Endothelial cell (in vitro differentiated cells): ENCODE results near the gene IGSF6. TPM values are rescaled to one million over a fixed set of nuclear protein-coding genes. Genes with fewer than 3 reads are reported as not detected.
"Not testable (repeated sequence)": the region's sequence is repeated elsewhere in the genome, so short reads cannot be mapped to it uniquely, and the experiment has no call there.

Experiments used
- DNase-seq: peaks from one replicate; pipeline ENCODE4 v3.0.0; 2021; ENCODE audit warnings: low spot score
- H3K27ac Mint-ChIP-seq: one replicate; pipeline ENCODE4 v1.8.0; 2021; ENCODE audit warnings: mixed read lengths, inconsistent platforms; ENCODE audit not compliant: unreplicated experiment
- H3K27me3 Mint-ChIP-seq: one replicate; pipeline ENCODE4 v1.8.0; 2021; ENCODE audit warnings: mild to moderate bottlenecking, moderate library complexity, mixed read lengths, inconsistent platforms; ENCODE audit not compliant: unreplicated experiment
- H3K36me3 Mint-ChIP-seq: one replicate; pipeline ENCODE4 v1.8.0; 2021; ENCODE audit warnings: mild to moderate bottlenecking, low read depth, mixed read lengths, inconsistent platforms; ENCODE audit not compliant: unreplicated experiment
- H3K4me1 Mint-ChIP-seq: one replicate; pipeline ENCODE4 v1.8.0; 2021; ENCODE audit warnings: mild to moderate bottlenecking, mixed read lengths, inconsistent platforms; ENCODE audit not compliant: unreplicated experiment
- H3K4me3 Mint-ChIP-seq: one replicate; pipeline ENCODE4 v1.8.0; 2021; ENCODE audit warnings: mild to moderate bottlenecking, mixed read lengths, inconsistent platforms; ENCODE audit not compliant: unreplicated experiment
- H3K9me3 Mint-ChIP-seq: one replicate; pipeline ENCODE4 v1.8.0; 2021; ENCODE audit warnings: mixed read lengths, inconsistent platforms; ENCODE audit not compliant: unreplicated experiment
- total RNA-seq: library from RNA; stranded (reverse); fragmentation: NEBNext Ultra II Directional; extraction: Animal tissue kit (Norgen Biotek cat#: 25700); gene quantifications from one replicate; pipeline ENCODE4 v1.2.1, GENCODE V29; 2021; ENCODE audit not compliant: unreplicated experiment
- TF ChIP-seq, protein P1 (sequence below): fragments of 200-600 bp; sonication (generic); IDR thresholded peaks from one replicate; pipeline ENCODE4 v1.5.0; 2021; ENCODE audit warnings: antibody characterized with exemption; ENCODE audit not compliant: unreplicated experiment

The IGSF6 gene
- total RNA-seq, 1 donor from 2014 or later: not detected

DNA sequence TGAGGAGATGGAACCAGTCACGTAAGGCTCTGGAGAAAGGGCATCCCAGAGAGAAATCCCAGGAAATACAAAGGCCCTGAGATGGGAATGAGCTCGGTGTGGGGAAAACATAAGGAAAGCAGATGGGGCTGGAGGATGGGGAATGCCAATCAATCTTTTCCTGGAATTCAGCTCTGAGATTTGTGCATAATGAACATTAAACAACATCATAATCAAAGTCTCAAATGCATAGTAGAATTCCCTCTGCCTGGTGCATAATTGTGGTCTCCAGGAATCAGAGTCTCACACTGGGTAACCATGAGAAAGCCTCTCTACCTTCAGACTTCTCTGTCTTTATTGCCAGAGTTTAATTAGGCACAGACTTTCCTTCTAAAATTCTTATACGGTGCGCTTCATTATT, 42.2 kb upstream of the IGSF6 start:
- Mint-ChIP-seq H3K9me3 (no peaks in the 10 kb centered on the region), H3K36me3 (no peaks in the 10 kb centered on the region), H3K4me3 (no peak overlapping the region), H3K27ac (no peak overlapping the region), H3K27me3 (no peaks in the 10 kb centered on the region), H3K4me1 (no peaks in the 10 kb centered on the region)
- TF ChIP-seq, protein P1, sequence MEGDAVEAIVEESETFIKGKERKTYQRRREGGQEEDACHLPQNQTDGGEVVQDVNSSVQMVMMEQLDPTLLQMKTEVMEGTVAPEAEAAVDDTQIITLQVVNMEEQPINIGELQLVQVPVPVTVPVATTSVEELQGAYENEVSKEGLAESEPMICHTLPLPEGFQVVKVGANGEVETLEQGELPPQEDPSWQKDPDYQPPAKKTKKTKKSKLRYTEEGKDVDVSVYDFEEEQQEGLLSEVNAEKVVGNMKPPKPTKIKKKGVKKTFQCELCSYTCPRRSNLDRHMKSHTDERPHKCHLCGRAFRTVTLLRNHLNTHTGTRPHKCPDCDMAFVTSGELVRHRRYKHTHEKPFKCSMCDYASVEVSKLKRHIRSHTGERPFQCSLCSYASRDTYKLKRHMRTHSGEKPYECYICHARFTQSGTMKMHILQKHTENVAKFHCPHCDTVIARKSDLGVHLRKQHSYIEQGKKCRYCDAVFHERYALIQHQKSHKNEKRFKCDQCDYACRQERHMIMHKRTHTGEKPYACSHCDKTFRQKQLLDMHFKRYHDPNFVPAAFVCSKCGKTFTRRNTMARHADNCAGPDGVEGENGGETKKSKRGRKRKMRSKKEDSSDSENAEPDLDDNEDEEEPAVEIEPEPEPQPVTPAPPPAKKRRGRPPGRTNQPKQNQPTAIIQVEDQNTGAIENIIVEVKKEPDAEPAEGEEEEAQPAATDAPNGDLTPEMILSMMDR: no peak
- DNase-seq: no peak

GRCh38 chr16:21690967-21691366, 38.6 kb upstream of the IGSF6 start:
- not testable (repeated sequence) for H3K9me3 Mint-ChIP-seq, H3K27ac Mint-ChIP-seq, H3K4me1 Mint-ChIP-seq, H3K36me3 Mint-ChIP-seq, H3K4me3 Mint-ChIP-seq, DNase-seq, H3K27me3 Mint-ChIP-seq

DNA sequence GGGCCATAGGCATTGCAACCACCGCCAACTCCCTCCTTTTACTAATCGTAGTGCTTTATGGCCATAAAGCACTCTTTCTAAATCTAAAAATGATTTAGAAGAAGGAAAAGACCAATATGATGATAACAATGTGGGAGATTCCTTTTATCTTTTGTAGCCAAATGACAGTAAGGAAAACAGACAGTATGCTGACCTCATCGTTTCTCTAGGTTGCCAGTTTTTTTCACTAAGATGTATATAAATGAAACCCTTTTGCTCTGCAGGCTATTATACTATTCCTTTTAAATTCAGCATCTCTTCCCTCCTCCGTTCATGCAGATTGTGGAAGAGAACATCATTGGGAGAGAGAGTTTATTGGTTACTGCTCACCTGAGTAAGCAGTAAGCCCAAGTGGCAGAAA, 36.7 kb upstream of the IGSF6 start:
- Mint-ChIP-seq H3K4me3 (no peak overlapping the region), H3K27ac (no peak overlapping the region), H3K36me3 (no peaks in the 10 kb centered on the region), H3K27me3 (peaks cover 2% of the 10 kb centered on the region), H3K9me3 (no peaks in the 10 kb centered on the region), H3K4me1 (no peaks in the 10 kb centered on the region)
- no peak for DNase-seq
- TF ChIP-seq, protein P1: no peak

GRCh38 chr16:21685034-21685455, 32.6 kb upstream of the IGSF6 start:
- Mint-ChIP-seq H3K36me3 (no peaks in the 10 kb centered on the region), H3K4me1 (no peaks in the 10 kb centered on the region), H3K27me3 (peaks cover 5% of the 10 kb centered on the region), H3K4me3 (no peak overlapping the region), H3K27ac (no peak overlapping the region), H3K9me3 (no peaks in the 10 kb centered on the region)
- TF ChIP-seq, protein P1: no peak
- DNase-seq: peak; percentile 24

GRCh38 chr16:21684199-21684598, 31.8 kb upstream of the IGSF6 start:
- H3K27me3 Mint-ChIP-seq: peaks cover 5% of the 10 kb centered on the region
- H3K36me3 Mint-ChIP-seq: no peaks in the 10 kb centered on the region
- H3K4me3 Mint-ChIP-seq: no peak overlapping the region
- no peaks in the 10 kb centered on the region for H3K9me3 Mint-ChIP-seq
- no peak overlapping the region for H3K27ac Mint-ChIP-seq
- TF ChIP-seq, protein P1: peak; percentile 76
- no peaks in the 10 kb centered on the region for H3K4me1 Mint-ChIP-seq
- peak; percentile 9 for DNase-seq

GRCh38 chr16:21683184-21683583, 30.8 kb upstream of the IGSF6 start:
- Mint-ChIP-seq H3K27ac (no peak overlapping the region), H3K36me3 (no peaks in the 10 kb centered on the region), H3K4me3 (no peak overlapping the region), H3K9me3 (no peaks in the 10 kb centered on the region), H3K27me3 (peaks cover 3% of the 10 kb centered on the region), H3K4me1 (no peaks in the 10 kb centered on the region)
- no peak for DNase-seq
- TF ChIP-seq, protein P1: no peak

DNA sequence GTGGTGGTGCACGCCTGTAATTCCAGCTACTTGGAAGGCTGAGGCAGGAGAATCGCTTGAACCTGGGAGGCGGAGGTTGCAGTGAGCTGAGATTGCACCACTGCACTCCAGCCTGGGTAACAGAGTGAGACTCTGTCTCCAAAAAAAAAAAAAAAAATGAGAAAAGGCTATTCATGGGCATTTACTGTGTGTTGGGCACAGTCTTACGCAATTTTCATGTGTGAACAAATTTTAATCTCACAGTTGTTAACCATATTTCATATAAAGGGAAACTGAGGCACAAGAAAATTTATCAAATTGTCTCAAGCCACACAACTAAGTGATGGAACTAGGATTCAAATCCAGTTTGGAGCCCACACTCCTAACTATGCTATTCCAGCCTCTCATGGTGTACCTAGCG, 28.3 kb upstream of the IGSF6 start:
- not testable (repeated sequence) for H3K27me3 Mint-ChIP-seq, H3K36me3 Mint-ChIP-seq, H3K9me3 Mint-ChIP-seq, H3K4me1 Mint-ChIP-seq, H3K27ac Mint-ChIP-seq, H3K4me3 Mint-ChIP-seq, DNase-seq

GRCh38 chr16:21674456-21674855, 22.0 kb upstream of the IGSF6 start:
- H3K36me3 Mint-ChIP-seq, H3K9me3 Mint-ChIP-seq, H3K27ac Mint-ChIP-seq, H3K4me3 Mint-ChIP-seq, DNase-seq, H3K4me1 Mint-ChIP-seq, H3K27me3 Mint-ChIP-seq: not testable (repeated sequence)
